ENCODE results near the gene USHBP1. TPM values are rescaled to one million over a fixed set of nuclear protein-coding genes. Genes with fewer than 3 reads are reported as not detected.
"Not testable (repeated sequence)": the region's sequence is repeated elsewhere in the genome, so short reads cannot be mapped to it uniquely, and the experiment has no call there.

USHBP1 gene
- total and polyA plus RNA-seq, 2 donors (not counting 1 experiment from before 2014, with no cell fraction given) = 0.39 TPM; not detected in 1

- peaks cover 5 to 21% of the 10 kb centered on the region in 2 donors for H3K4me1 ChIP-seq (ENCODE audit: control insufficient read depth in 2 of 2, insufficient read depth in 2 of 2, low read length in 2 of 2)
- H2AFZ ChIP-seq (ENCODE audit: insufficient read depth, low read depth, low read length, poor library complexity, severe bottlenecking) = no peak overlapping the region
- H3K4me2 ChIP-seq (replicated peaks; ENCODE audit: low read depth, low read length, poor library complexity, severe bottlenecking) = no peak overlapping the region
- no peaks in the 10 kb centered on the region for H4K20me1 ChIP-seq (ENCODE audit: control insufficient read depth, insufficient read depth, low read length, poor library complexity, severe bottlenecking)
- H3K4me3 ChIP-seq (ENCODE audit: control extremely low read depth in 1 of 5, extremely low read depth in 1 of 5, insufficient read depth in 1 of 5, low read depth in 2 of 5, low read length in 4 of 5) = no peak overlapping the region
- no peaks in the 10 kb centered on the region for H3K27me3 Mint-ChIP-seq
- ATAC-seq (ENCODE audit: low read depth) = no peak
- ChIA-PET POLR2A (no interaction called here), CTCF (interaction anchor here (0.6 to 5.9 kb wide), 7 partner anchors 13 to 492 kb away, joined by 3 to 52 read pairs (median 3); partner anchors contain the start of genes BABAM1, DDA1 and USHBP1)
- no peak for DNase-seq
- H3K4me3 Mint-ChIP-seq = no peak overlapping the region
- intact Hi-C loops (cut with micrococcal nuclease) = no loop called here
- no peak overlapping the region for H3K27ac Mint-ChIP-seq
- peaks cover 8% of the 10 kb centered on the region for H3K4me1 Mint-ChIP-seq
- peaks cover 8% of the 10 kb centered on the region for H3K79me2 ChIP-seq (ENCODE audit: control insufficient read depth, insufficient read depth, low read length)
- H3K9ac ChIP-seq (ENCODE audit: low read length) = no peak overlapping the region
- no peaks in the 10 kb centered on the region for H3K9me3 Mint-ChIP-seq (ENCODE audit: insufficient read depth)
- peaks cover 0 to 40% of the 10 kb centered on the region in 2 experiments for H3K36me3 ChIP-seq (replicated peaks in 1 of 2; ENCODE audit: control extremely low read depth in 1 of 2, control insufficient read depth in 1 of 2, extremely low read depth in 1 of 2, insufficient read depth in 2 of 2, low read length in 1 of 2)
- WGBS (ENCODE audit: insufficient coverage) = no CpG with 5 or more reads among the region's 3 CpGs
- no peak overlapping the region for H3K27ac ChIP-seq (ENCODE audit: low read length in 2 of 2)
- no peak for TF ChIP-seq CTCF (IDR thresholded peaks at IDR 0.05)
- H3K27me3 ChIP-seq (replicated peaks in 1 of 4; ENCODE audit: control extremely low read depth in 1 of 4, control insufficient read depth in 3 of 4, insufficient read depth in 4 of 4, low read length in 3 of 4) = no peaks in the 10 kb centered on the region
- H3K9me3 ChIP-seq (ENCODE audit: control extremely low read depth in 1 of 3, control insufficient read depth in 2 of 3, insufficient read depth in 1 of 3, low read length in 2 of 3) = no peaks in the 10 kb centered on the region
These were observed 14.9 kb upstream of the USHBP1 start for GRCh38 chr19:17279436-17279835.

DNA sequence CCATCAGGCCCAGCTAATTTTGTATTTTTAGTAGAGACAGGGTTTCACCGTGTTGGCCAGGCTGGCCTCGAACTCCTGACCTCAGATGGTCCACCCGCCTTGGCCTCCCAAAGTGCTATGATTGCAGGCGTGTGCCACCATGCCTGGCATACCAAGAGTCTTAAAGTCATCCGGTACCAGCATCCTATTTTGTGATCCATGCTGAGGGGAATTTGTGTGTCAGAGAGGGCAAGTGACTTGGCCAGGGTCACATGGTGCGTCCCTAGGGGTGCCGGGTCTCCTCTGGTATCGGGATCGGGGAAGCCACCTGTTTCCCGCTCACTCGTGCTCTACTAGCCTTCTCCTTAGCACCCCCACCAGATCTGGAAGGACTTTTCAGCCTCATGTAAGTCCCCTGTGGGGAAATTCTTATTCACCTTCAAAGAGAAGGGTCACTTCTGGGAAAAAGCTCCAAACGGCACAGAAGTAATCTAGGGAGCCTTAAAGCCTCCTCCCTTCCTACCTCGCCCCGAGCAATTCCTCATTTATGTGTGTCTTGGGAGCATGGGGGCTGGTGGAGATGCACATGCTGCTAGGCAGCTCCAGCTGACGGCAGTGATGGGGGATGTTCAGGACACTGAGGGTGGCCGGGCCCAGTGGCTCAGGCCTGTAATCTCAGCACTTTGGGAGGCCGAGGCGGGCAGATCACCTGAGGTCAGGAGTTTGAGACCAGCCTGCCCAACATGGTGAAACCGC is 11.1 kb upstream of the USHBP1 start:
- no peaks in the 10 kb centered on the region for H3K4me1 Mint-ChIP-seq
- Histone ChIP-seq H3K4me1 (ENCODE audit: control insufficient read depth in 2 of 2, insufficient read depth in 2 of 2, low read length in 2 of 2) (no peaks in the 10 kb centered on the region), H3K4me3 (ENCODE audit: control extremely low read depth in 1 of 5, extremely low read depth in 1 of 5, insufficient read depth in 1 of 5, low read depth in 2 of 5, low read length in 4 of 5) (no peak overlapping the region), H3K36me3 (replicated peaks in 1 of 2; ENCODE audit: control extremely low read depth in 1 of 2, control insufficient read depth in 1 of 2, extremely low read depth in 1 of 2, insufficient read depth in 2 of 2, low read length in 1 of 2) (peaks cover 0 to 60% of the 10 kb centered on the region in 2 experiments), H4K20me1 (ENCODE audit: control insufficient read depth, insufficient read depth, low read length, poor library complexity, severe bottlenecking) (no peaks in the 10 kb centered on the region), H2AFZ (ENCODE audit: insufficient read depth, low read depth, low read length, poor library complexity, severe bottlenecking) (no peak overlapping the region), H3K4me2 (replicated peaks; ENCODE audit: low read depth, low read length, poor library complexity, severe bottlenecking) (no peak overlapping the region), H3K79me2 (ENCODE audit: control insufficient read depth, insufficient read depth, low read length) (peaks cover 26% of the 10 kb centered on the region), H3K27me3 (replicated peaks in 1 of 4; ENCODE audit: control extremely low read depth in 1 of 4, control insufficient read depth in 3 of 4, insufficient read depth in 4 of 4, low read length in 3 of 4) (no peaks in the 10 kb centered on the region), H3K9ac (ENCODE audit: low read length) (no peak overlapping the region), H3K27ac (ENCODE audit: low read length in 2 of 2) (no peak overlapping the region), H3K9me3 (ENCODE audit: control extremely low read depth in 1 of 3, control insufficient read depth in 2 of 3, insufficient read depth in 1 of 3, low read length in 2 of 3) (no peaks in the 10 kb centered on the region)
- no peak overlapping the region for H3K4me3 Mint-ChIP-seq
- ChIA-PET POLR2A (no interaction called here), CTCF (no interaction called here)
- H3K27me3 Mint-ChIP-seq = no peaks in the 10 kb centered on the region
- H3K9me3 Mint-ChIP-seq (ENCODE audit: insufficient read depth) = no peaks in the 10 kb centered on the region
- ATAC-seq (ENCODE audit: low read depth) = no peak
- DNase-seq = no peak
- no peak for TF ChIP-seq CTCF (IDR thresholded peaks at IDR 0.05)
- no peak for TF ChIP-seq EZH2 (IDR thresholded peaks at IDR 0.05; ENCODE audit: borderline replicate concordance, insufficient read depth, low read depth, low read length, poor library complexity, severe bottlenecking)
- WGBS (ENCODE audit: insufficient coverage) = 97% methylated on average over 17 of the region's 19 CpGs
- H3K27ac Mint-ChIP-seq = no peak overlapping the region
- intact Hi-C loops (cut with micrococcal nuclease) = no loop called here

DNA sequence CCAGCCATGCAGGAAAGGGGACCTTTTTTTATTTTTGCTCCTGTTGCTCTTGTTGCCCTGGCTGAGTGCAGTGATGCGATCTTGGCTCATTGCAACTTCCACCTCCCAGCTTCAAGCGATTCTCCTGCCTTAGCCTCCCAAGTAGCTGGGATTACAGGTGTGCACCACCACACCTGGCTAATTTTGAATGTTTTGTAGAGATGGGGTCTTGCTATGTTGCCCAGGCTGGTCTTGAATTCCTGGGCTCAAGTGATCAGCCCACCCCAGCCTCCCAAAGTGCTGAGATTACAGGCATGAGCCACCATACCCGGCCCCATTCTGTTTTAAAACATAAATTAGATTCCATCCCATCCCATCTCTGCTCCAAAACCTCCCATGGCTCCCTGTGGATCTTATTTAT is 10.3 kb upstream of the USHBP1 start:
- Histone ChIP-seq H3K36me3 (replicated peaks in 1 of 2; ENCODE audit: control extremely low read depth in 1 of 2, control insufficient read depth in 1 of 2, extremely low read depth in 1 of 2, insufficient read depth in 2 of 2, low read length in 1 of 2) (peaks cover 0 to 64% of the 10 kb centered on the region in 2 experiments), H3K79me2 (ENCODE audit: control insufficient read depth, insufficient read depth, low read length) (peaks cover 30% of the 10 kb centered on the region)
- ATAC-seq (ENCODE audit: low read depth); H3K4me3 Mint-ChIP-seq; intact Hi-C loops (cut with micrococcal nuclease); H3K4me2 ChIP-seq (replicated peaks; ENCODE audit: low read depth, low read length, poor library complexity, severe bottlenecking); H2AFZ ChIP-seq (ENCODE audit: insufficient read depth, low read depth, low read length, poor library complexity, severe bottlenecking); H3K9ac ChIP-seq (ENCODE audit: low read length); DNase-seq; H3K4me1 Mint-ChIP-seq; H3K4me3 ChIP-seq (ENCODE audit: control extremely low read depth in 1 of 5, extremely low read depth in 1 of 5, insufficient read depth in 1 of 5, low read depth in 2 of 5, low read length in 4 of 5); H3K27ac Mint-ChIP-seq; H4K20me1 ChIP-seq (ENCODE audit: control insufficient read depth, insufficient read depth, low read length, poor library complexity, severe bottlenecking); H3K27ac ChIP-seq (ENCODE audit: low read length in 2 of 2); CTCF ChIA-PET; H3K27me3 ChIP-seq (replicated peaks in 1 of 4; ENCODE audit: control extremely low read depth in 1 of 4, control insufficient read depth in 3 of 4, insufficient read depth in 4 of 4, low read length in 3 of 4); H3K9me3 Mint-ChIP-seq (ENCODE audit: insufficient read depth); H3K4me1 ChIP-seq (ENCODE audit: control insufficient read depth in 2 of 2, insufficient read depth in 2 of 2, low read length in 2 of 2); POLR2A ChIA-PET; H3K27me3 Mint-ChIP-seq; H3K9me3 ChIP-seq (ENCODE audit: control extremely low read depth in 1 of 3, control insufficient read depth in 2 of 3, insufficient read depth in 1 of 3, low read length in 2 of 3): not testable (repeated sequence)
- no CpG with 5 or more reads among the region's 3 CpGs for WGBS (ENCODE audit: insufficient coverage)

Measured in B cell (primary cell).